GM06990 (cell line): Measurements from ENCODE around the gene ANO10.

Source experiments
- DNase-seq: peaks from one replicate; pipeline ENCODE4 v3.0.0-alpha.2; 2011; ENCODE audit not compliant: insufficient read length; ENCODE audit errors: extremely low read depth
- H3K27me3 ChIP-seq: replicated peaks from 2 replicates; pipeline ENCODE4 v1.6.0; 2011; ENCODE audit warnings: low read length; ENCODE audit not compliant: control insufficient read depth, insufficient read depth
- H3K36me3 ChIP-seq: 2 replicates; pipeline ENCODE4 v1.5.1; 2011; ENCODE audit warnings: low read length; ENCODE audit not compliant: control insufficient read depth, insufficient read depth
- H3K4me3 ChIP-seq: replicated peaks from 2 replicates; pipeline ENCODE4 v1.5.1; 2011; ENCODE audit warnings: low read depth, mild to moderate bottlenecking, control low read depth, low read length
- TF ChIP-seq, protein P1 (sequence below): IDR thresholded peaks from 2 replicates; pipeline ENCODE4 v1.5.1; 2011; ENCODE audit warnings: low read length, control low read depth, mild to moderate bottlenecking, inconsistent platforms; ENCODE audit not compliant: insufficient read depth, poor library complexity, severe bottlenecking

The ANO10 gene

DNA sequence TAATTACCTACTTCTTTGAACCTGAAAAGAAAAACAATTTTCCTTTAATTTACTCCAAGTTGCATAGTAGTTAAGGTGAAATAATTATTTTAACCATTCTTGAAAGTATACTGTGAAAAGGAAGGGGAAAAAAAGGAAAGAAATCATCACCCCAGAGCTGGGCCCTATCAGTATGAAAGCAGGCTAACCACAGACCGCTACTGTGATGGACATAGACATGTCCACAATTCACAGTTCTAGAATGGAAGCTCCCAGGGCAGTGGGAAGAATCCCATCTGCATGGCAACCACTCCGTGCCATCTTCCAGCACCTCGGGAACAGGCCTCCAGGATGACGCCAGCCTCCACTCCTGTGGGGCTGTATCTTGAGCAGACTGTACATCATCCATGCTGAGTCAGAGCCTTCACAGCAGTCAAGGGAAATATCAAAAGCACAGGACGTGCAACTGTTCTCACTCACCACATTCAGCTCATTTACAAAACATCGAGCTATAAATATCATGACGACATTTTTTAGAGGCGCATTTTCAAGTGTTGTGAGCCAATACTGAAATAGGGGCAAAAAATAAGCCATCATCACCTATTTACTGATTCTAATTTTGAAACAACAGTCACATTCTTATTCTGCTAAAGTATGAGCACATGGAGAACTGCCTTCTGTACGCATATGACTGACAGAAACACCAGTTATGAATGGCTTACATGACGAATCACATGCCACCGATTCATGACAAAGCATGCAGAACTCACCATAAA lies 215.7 kb downstream of the ANO10 start:
- TF ChIP-seq, protein P1, sequence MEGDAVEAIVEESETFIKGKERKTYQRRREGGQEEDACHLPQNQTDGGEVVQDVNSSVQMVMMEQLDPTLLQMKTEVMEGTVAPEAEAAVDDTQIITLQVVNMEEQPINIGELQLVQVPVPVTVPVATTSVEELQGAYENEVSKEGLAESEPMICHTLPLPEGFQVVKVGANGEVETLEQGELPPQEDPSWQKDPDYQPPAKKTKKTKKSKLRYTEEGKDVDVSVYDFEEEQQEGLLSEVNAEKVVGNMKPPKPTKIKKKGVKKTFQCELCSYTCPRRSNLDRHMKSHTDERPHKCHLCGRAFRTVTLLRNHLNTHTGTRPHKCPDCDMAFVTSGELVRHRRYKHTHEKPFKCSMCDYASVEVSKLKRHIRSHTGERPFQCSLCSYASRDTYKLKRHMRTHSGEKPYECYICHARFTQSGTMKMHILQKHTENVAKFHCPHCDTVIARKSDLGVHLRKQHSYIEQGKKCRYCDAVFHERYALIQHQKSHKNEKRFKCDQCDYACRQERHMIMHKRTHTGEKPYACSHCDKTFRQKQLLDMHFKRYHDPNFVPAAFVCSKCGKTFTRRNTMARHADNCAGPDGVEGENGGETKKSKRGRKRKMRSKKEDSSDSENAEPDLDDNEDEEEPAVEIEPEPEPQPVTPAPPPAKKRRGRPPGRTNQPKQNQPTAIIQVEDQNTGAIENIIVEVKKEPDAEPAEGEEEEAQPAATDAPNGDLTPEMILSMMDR: no peak
- no peak for DNase-seq
- Histone ChIP-seq H3K4me3 (no peak overlapping the region), H3K27me3 (no peaks in the 10 kb centered on the region), H3K36me3 (no peaks in the 10 kb centered on the region)

- DNase-seq: no peak
- Histone ChIP-seq H3K36me3 (no peaks in the 10 kb centered on the region), H3K27me3 (no peaks in the 10 kb centered on the region), H3K4me3 (no peak overlapping the region)
- TF ChIP-seq, protein P1: no peak
Observed at GRCh38 chr3:43400781-43401730, 220.8 kb downstream of the ANO10 start.

DNA sequence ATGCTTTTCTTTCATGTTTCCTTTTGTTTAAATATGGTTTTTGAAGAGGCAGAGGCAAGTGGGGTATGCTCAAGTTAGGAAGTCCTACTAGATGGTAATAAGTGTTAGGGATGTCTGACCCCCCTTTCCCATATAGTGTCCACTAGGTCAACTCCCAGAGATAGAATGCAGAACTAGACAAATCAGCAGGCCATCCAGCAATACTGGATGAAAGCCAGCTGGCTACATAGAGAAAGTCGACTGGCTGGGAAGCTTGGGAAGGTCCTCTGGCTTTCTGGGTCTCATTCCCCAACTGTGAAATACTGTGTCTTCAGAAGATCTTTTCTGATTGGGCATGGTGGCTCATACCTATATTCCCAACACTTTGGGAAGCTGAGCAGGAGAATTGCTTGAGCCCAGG lies 221.6 kb downstream of the ANO10 start:
- Histone ChIP-seq H3K27me3 (no peaks in the 10 kb centered on the region), H3K36me3 (no peaks in the 10 kb centered on the region), H3K4me3 (no peak overlapping the region)
- no peak for DNase-seq
- TF ChIP-seq, protein P1: no peak

DNA sequence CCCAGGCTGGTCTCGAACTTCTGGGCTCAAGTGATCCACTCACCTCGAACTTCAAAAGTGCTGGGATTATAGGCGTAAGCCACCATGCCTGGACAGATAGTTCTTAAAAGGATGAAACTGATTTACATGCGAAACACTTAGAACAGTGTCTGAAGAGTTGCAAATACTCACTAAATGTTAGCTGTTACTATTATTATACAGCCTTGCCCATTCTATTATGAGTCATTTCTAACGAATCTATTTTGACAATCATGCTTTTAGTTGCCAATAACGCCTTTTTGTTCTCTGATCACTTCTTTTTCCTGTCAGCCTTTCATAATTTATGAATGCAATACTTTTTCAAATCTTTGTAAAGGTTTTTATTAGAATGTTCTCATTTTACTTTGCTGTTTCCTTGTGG lies 222.8 kb downstream of the ANO10 start:
- TF ChIP-seq, protein P1: no peak
- Histone ChIP-seq H3K36me3 (no peaks in the 10 kb centered on the region), H3K27me3 (no peaks in the 10 kb centered on the region), H3K4me3 (no peak overlapping the region)
- no peak for DNase-seq

DNA sequence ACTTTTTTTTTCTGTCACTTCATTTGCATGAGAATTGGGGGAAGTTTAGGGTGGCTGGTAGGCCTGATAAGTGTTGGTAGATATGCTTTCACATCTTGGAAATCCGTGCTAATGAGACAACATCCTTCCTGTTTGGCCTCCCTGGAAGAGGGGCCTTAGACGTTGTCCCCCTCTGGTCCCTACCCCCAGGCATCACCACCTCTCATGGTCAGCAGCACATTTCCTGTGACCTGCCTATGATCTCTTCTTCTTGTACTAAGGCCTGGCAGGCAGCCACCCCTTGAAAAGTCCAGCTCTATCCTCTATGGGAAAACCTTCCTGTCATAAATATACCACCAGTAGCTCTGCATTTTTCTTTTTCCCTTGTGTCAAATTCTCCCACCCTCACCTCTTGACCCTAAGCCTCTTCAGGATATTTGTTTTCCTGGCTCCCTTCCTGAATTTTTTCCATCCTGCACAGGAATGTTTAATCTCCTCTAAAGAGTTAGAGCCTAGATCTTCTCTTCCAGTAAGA lies 227.7 kb downstream of the ANO10 start:
- Histone ChIP-seq H3K36me3 (no peaks in the 10 kb centered on the region), H3K27me3 (no peaks in the 10 kb centered on the region), H3K4me3 (no peak overlapping the region)
- TF ChIP-seq, protein P1: no peak
- DNase-seq: no peak
